Stomach (tissue), 9 donors: ENCODE results near the gene PPIF. TPM values are rescaled to one million over a fixed set of nuclear protein-coding genes. Genes with fewer than 3 reads are reported as not detected.
"Not testable (repeated sequence)": the region's sequence is repeated elsewhere in the genome, so short reads cannot be mapped to it uniquely, and the experiment has no call there.

Experiments used
- DNase-seq, 2 donors: peaks; one replicate each; pipeline versions ENCODE4 v3.0.0 to v3.0.0-alpha.2; 2013 to 2019
- H3K27ac ChIP-seq, 5 donors: fragments of 200-600 bp in 4 of 5; sonication (generic) in 4 of 5; one replicate each; pipeline ENCODE4 v1.5.1; 2013 to 2019; ENCODE audit warnings: mild to moderate bottlenecking in 1 of 5, moderate library complexity in 1 of 5
- H3K27me3 ChIP-seq, 3 donors: fragments of 200-600 bp; sonication (generic); one replicate each; pipeline ENCODE4 v1.5.1; 2017 to 2019; ENCODE audit warnings: mixed run types in 1 of 3
- H3K36me3 ChIP-seq, 4 donors: fragments of 200-600 bp; sonication (generic); 1 replicate in 3 of 4; 2 replicates in 1 of 4; pipeline ENCODE4 v1.5.1; 2016 to 2019
- H3K4me1 ChIP-seq, 4 donors: fragments of 200-600 bp; sonication (generic); one replicate each; pipeline ENCODE4 v1.5.1; 2016 to 2019
- H3K4me3 ChIP-seq, 4 donors: fragments of 200-600 bp; sonication (generic) in 3 of 4; one replicate each; pipeline ENCODE4 v1.5.1; 2016 to 2019; ENCODE audit warnings: mild to moderate bottlenecking in 1 of 4
- H3K9me3 ChIP-seq, 4 donors: fragments of 200-600 bp; sonication (generic); one replicate each; pipeline ENCODE4 v1.5.1; 2016 to 2019
- EP300 ChIP-seq: sonication (generic); formaldehyde crosslinking; IDR thresholded peaks from one replicate; pipeline ENCODE4 v1.6.1; 2017; ENCODE audit warnings: antibody characterized with exemption
- POLR2A ChIP-seq, 4 donors: fragments of 450-650 bp; IDR thresholded peaks; one replicate each; pipeline ENCODE4 v1.6.1; 2016; ENCODE audit warnings: antibody characterized with exemption in 4 of 4, control low read depth in 2 of 4, mild to moderate bottlenecking in 1 of 4, moderate library complexity in 1 of 4
- POLR2AphosphoS5 ChIP-seq, 3 donors: sonication (generic); formaldehyde crosslinking; IDR thresholded peaks; one replicate each; pipeline ENCODE4 v1.6.1; 2016; ENCODE audit warnings: antibody characterized with exemption in 3 of 3
- WGBS, 5 donors: extraction: QIAGEN DNeasy Blood & Tissue Kit in 3 of 5; methylation state at CpG; one replicate each; pipeline versions ENCODE4 v1.1.5 to v1.1.7; 2013 to 2018; 5-methylcytosine and 5-hydroxymethylcytosine counted together
- intact Hi-C: fragments of 100-400 bp; cut with DNase I; formaldehyde crosslinking; loops from one replicate; pipeline ENCODE4 v1.15.1; 2023; ENCODE audit warnings: low total_unique reads
- polyA plus RNA-seq, 3 donors: library from polyadenylated mRNA; stranded (reverse); fragments of 200-250 nt; gene quantifications; one replicate each; pipeline ENCODE4 v1.2.3, GENCODE V29; 2013
- total RNA-seq, 5 donors: library from RNA; depleted of rRNA; stranded (reverse); fragments of >200 nt; gene quantifications; one replicate each; pipeline versions ENCODE4 v1.1.0 to v1.2.3, GENCODE V29; 2014 to 2016
- TF ChIP-seq, protein P1 (sequence below), 7 experiments: fragments of 450-650 bp in 4 of 7; fragments of 200-600 bp in 3 of 7; sonication (generic) in 3 of 7; IDR thresholded peaks; one replicate each; pipeline ENCODE4 v1.5.1; 2016 to 2019; ENCODE audit warnings: antibody characterized with exemption in 7 of 7, control low read depth in 2 of 7, mild to moderate bottlenecking in 1 of 7
- donor health status: healthy with polysubstance abuse.
- donor health status: Bipolar disorder and iron deficiency.
- donor health status: healthy.

The PPIF gene
- total and polyA plus RNA-seq, 8 donors = 6.4 to 177 (median 50.8) TPM

DNA sequence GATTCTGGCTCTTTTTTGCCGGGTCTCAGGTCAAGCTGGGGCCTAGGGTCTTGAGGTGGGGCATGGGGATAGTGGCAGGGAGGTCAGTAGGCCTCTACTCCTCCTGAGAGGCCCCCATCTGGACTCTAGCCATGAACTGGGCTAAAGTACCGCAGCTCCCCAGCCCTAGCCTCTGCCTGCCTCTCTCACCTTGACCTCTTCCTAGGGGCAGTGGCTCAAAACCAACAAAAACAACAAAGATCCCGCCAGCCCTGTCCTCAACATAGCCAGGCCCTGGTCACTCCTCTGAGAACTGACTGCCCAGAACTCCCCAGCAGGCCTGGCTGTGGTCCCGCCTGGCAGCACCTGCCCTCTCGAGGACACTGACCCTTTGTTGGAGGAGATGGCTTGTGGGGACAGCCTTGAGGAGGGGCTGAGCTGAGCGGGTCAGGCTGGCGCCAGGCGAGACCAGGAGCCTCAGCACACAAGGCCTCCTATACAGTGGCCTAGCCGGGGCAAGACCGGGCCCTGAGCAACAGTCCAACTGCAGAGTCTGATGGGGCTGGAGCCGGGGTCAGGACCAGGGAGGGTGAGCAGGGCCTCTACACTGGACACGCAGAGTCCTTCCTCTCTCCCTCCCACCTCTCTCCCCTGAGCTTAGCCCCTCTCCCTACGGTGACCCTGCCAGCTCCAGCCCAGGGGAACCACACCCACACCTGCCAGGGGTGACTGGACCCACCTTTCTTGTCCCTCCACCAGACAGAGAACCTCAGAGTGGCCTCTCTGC, 11.6 kb upstream of the PPIF start:
- intact Hi-C loops = no loop called here
- H3K4me3 ChIP-seq = no peak overlapping the region
- TF ChIP-seq POLR2A (IDR thresholded peaks at IDR 0.05) = no peak
- TF ChIP-seq POLR2AphosphoS5 (IDR thresholded peaks at IDR 0.05) = no peak
- TF ChIP-seq, protein P1, sequence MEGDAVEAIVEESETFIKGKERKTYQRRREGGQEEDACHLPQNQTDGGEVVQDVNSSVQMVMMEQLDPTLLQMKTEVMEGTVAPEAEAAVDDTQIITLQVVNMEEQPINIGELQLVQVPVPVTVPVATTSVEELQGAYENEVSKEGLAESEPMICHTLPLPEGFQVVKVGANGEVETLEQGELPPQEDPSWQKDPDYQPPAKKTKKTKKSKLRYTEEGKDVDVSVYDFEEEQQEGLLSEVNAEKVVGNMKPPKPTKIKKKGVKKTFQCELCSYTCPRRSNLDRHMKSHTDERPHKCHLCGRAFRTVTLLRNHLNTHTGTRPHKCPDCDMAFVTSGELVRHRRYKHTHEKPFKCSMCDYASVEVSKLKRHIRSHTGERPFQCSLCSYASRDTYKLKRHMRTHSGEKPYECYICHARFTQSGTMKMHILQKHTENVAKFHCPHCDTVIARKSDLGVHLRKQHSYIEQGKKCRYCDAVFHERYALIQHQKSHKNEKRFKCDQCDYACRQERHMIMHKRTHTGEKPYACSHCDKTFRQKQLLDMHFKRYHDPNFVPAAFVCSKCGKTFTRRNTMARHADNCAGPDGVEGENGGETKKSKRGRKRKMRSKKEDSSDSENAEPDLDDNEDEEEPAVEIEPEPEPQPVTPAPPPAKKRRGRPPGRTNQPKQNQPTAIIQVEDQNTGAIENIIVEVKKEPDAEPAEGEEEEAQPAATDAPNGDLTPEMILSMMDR (IDR thresholded peaks at IDR 0.05) = no peak
- no peak for TF ChIP-seq EP300
- peaks cover 0 to 16% (median 7%) of the 10 kb centered on the region in 4 donors for H3K4me1 ChIP-seq
- no peaks in the 10 kb centered on the region for H3K27me3 ChIP-seq
- no peaks in the 10 kb centered on the region for H3K9me3 ChIP-seq
- no peaks in the 10 kb centered on the region for H3K36me3 ChIP-seq
- no peak overlapping the region for H3K27ac ChIP-seq
- no peak for DNase-seq
- 67 to 77% (median 70%) methylated on average over 9 to 13 of the region's 13 CpGs for WGBS, 5 donors

DNA sequence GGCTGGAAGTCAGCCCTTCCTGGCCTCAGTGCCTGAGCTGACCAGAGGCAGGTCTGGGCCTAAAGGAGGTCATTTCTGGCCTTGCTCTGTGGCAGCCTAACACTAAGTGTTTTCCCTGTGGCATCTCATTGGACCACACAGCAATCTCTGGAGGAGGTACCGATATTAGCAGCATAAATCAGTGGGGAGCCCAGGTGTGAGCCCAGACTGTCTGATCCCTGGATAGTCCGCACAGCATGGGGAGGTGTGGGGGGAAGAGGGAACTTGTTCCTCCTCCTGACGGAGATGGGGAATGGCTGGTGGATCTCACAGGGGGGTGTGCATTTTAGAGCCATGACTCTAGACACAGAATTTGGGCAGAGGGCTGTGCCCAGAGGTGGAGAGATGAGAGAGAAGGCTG, 11.0 kb upstream of the PPIF start:
- no peaks in the 10 kb centered on the region for H3K9me3 ChIP-seq
- intact Hi-C loops = no loop called here
- no peaks in the 10 kb centered on the region for H3K36me3 ChIP-seq
- peaks cover 3 to 19% (median 11%) of the 10 kb centered on the region in 4 donors for H3K4me1 ChIP-seq
- 90 to 100% (median 96%) methylated on average over 3 of the region's 3 CpGs for WGBS, 5 donors
- no peak for DNase-seq
- no peak overlapping the region for H3K4me3 ChIP-seq
- TF ChIP-seq POLR2AphosphoS5 (IDR thresholded peaks at IDR 0.05) = no peak
- TF ChIP-seq POLR2A (IDR thresholded peaks at IDR 0.05) = no peak
- TF ChIP-seq EP300 = no peak
- TF ChIP-seq, protein P1 (IDR thresholded peaks at IDR 0.05) = no peak
- no peaks in the 10 kb centered on the region for H3K27me3 ChIP-seq
- H3K27ac ChIP-seq = no peak overlapping the region

DNA sequence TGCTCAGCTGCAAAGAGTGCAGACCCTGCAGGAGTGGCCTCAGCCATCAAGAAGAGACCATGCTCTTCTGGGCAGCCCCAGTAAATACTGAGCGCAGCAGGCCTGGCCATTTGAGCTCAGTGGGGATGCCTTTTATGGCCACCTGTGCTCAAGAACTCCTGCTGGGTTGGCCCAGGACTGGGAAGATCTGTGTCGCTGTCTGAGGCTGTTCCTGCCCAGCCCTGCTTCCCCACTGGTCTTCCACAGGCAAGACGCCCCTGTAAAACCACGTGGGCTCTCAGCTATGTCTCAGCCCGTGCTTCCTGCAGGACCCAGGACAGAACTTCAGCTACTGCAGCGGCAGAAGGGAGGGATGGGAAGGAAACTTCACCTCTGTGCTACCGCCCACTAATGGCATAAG, 10.5 kb upstream of the PPIF start:
- Histone ChIP-seq H3K36me3 (no peaks in the 10 kb centered on the region), H3K4me1 (peaks cover 7 to 23% (median 13%) of the 10 kb centered on the region in 4 donors), H3K27me3 (no peaks in the 10 kb centered on the region), H3K9me3 (no peaks in the 10 kb centered on the region), H3K27ac (no peak overlapping the region), H3K4me3 (no peak overlapping the region)
- intact Hi-C loops = no loop called here
- DNase-seq = no peak
- 76 to 88% (median 84%) methylated on average over 7 of the region's 7 CpGs for WGBS, 5 donors
- TF ChIP-seq POLR2AphosphoS5 (IDR thresholded peaks at IDR 0.05) (no peak), POLR2A (IDR thresholded peaks at IDR 0.05) (no peak), EP300 (no peak)
- TF ChIP-seq, protein P1 (IDR thresholded peaks at IDR 0.05) = no peak

DNA sequence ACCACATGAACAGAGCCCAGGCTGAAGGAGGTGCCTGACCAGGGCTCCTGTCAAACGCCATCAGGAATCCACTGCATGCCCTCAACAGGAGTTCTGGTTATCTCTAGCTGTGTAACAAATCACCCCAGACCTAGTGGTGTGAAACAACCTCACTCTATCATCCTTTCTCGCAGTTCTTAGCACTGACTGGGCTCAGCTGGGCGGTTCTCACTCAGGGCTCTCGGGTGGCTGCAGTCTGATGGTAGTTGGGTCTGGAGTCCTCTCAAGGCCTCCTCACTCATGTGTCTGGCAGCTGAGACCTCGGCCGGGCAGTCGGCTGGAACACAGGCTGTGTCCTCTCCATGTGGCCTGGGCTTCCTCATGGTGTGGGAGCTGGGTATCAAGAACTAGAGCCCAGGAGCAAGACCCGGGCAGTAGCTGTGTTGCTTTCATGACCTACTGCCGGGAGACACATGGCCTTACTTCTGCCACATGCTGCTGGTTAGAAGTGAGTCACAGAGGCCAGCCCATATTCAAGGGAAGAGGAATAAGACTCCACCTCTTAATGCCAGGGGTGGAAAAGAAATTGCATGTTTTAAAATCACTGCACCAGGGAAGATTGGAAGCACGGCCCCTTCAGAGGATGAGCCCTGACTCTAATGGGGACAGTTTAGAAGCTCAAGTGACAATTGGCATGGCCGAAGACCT, 9.3 kb upstream of the PPIF start:
- H3K9me3 ChIP-seq, DNase-seq, H3K4me3 ChIP-seq, intact Hi-C loops, H3K36me3 ChIP-seq, H3K27me3 ChIP-seq, H3K27ac ChIP-seq: not testable (repeated sequence)
- peaks cover 17 to 34% (median 24%) of the 10 kb centered on the region in 4 donors for H3K4me1 ChIP-seq
- WGBS, 5 donors = 94 to 100% (median 96%) methylated on average over 4 to 7 of the region's 11 CpGs

DNA sequence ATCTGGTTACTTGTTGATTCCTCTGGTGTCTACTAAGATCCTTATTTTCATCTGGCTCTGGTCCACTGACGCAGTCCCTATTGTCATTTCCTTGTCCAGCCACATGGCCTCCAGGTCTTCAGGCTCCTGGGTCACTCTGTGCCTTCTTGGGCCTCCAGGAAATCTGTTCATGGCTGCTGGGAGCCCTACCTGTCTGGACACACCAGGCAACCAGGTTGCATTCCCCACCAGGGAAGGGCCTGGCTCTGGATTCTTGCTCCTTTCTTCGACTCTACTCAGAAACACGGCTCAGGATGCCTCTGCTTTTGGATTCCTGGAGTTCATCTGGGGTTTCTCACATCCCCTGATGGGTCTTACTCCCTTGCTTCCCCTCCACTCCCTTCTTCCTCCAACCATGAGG, 8.0 kb upstream of the PPIF start:
- H3K27ac ChIP-seq = no peak overlapping the region
- no peaks in the 10 kb centered on the region for H3K36me3 ChIP-seq
- H3K9me3 ChIP-seq = no peaks in the 10 kb centered on the region
- TF ChIP-seq EP300 = no peak
- TF ChIP-seq POLR2AphosphoS5 (IDR thresholded peaks at IDR 0.05) = no peak
- TF ChIP-seq, protein P1 (IDR thresholded peaks at IDR 0.05) = no peak
- TF ChIP-seq POLR2A (IDR thresholded peaks at IDR 0.05) = no peak
- no peaks in the 10 kb centered on the region for H3K27me3 ChIP-seq
- 86 to 96% (median 89%) methylated on average over 3 of the region's 3 CpGs for WGBS, 5 donors
- DNase-seq = no peak
- no peak overlapping the region for H3K4me3 ChIP-seq
- peaks cover 25 to 44% (median 36%) of the 10 kb centered on the region in 4 donors for H3K4me1 ChIP-seq
- intact Hi-C loops = no loop called here
